H1 (cell line): ENCODE data around the gene SH2D1A. TPM values are rescaled to one million over a fixed set of nuclear protein-coding genes. Genes with fewer than 3 reads are reported as not detected.

Source experiments
- CTCF ChIA-PET: fragments of 300-600 bp; sonication (Branson Sonifier 250); formaldehyde crosslinking; loops from one replicate; lab custom pipeline; 2021; ENCODE audit not compliant: partially characterized antibody; lab: Charles Lee
- POLR2A ChIA-PET: fragments of 300-600 bp; sonication (Branson Sonifier 250); formaldehyde crosslinking; loops from one replicate; lab custom pipeline; 2021; ENCODE audit warnings: inconsistent platforms; ENCODE audit not compliant: partially characterized antibody; lab: Charles Lee
- DNase-seq, 2 experiments: peaks; one replicate each; pipeline versions ENCODE4 v3.0.0 to v3.0.0-alpha.2; 2010 to 2022; ENCODE audit warnings: low spot score in 2 of 2, low read depth in 1 of 2, mixed read lengths in 1 of 2
- FAIRE-seq: peaks from 2 replicates; lab custom pipeline; 2011; peaks lifted over from hg19 to GRCh38; lab: Jason Lieb, UNC
- H2AFZ ChIP-seq: 2 replicates; pipeline ENCODE4 v1.8.1; 2012; ENCODE audit warnings: low read length, inconsistent platforms
- H2AK5ac ChIP-seq: 2 replicates; pipeline ENCODE4 v1.6.1; 2013; ENCODE audit warnings: low read depth, low read length
- H2BK120ac ChIP-seq: replicated peaks from 2 replicates; pipeline ENCODE3; 2013; ENCODE audit warnings: low read depth, low read length, inconsistent platforms
- H2BK12ac ChIP-seq: 2 replicates; pipeline ENCODE4 v1.6.1; 2013; ENCODE audit warnings: low read depth, low read length
- H2BK15ac ChIP-seq: 2 replicates; pipeline ENCODE4 v1.6.1; 2013; ENCODE audit warnings: low read length
- H2BK20ac ChIP-seq: 2 replicates; pipeline ENCODE4 v1.6.1; 2013; ENCODE audit warnings: low read length
- H2BK5ac ChIP-seq: 2 replicates; pipeline ENCODE4 v1.6.1; 2013; ENCODE audit warnings: low read depth, low read length
- H3K14ac ChIP-seq: 2 replicates; pipeline ENCODE4 v1.6.1; 2013; ENCODE audit warnings: inconsistent platforms; ENCODE audit not compliant: insufficient read length
- H3K18ac ChIP-seq: 2 replicates; pipeline ENCODE4 v1.6.1; 2013; ENCODE audit warnings: low read length; ENCODE audit errors: extremely low read depth
- H3K23ac ChIP-seq: 2 replicates; pipeline ENCODE4 v1.6.1; 2013; ENCODE audit warnings: inconsistent platforms; ENCODE audit not compliant: insufficient read length
- H3K23me2 ChIP-seq: 2 replicates; pipeline ENCODE4 v1.6.1; 2013; ENCODE audit warnings: low read depth, low read length
- H3K27ac ChIP-seq: 2 replicates; pipeline ENCODE4 v1.6.1; 2011; ENCODE audit warnings: low read depth, low read length, inconsistent platforms
- H3K27me3 ChIP-seq, 4 experiments: replicated peaks in 1 of 4; 1 replicate in 1 of 4; 2 replicates in 3 of 4; pipeline versions ENCODE4 v1.6.1 to v1.8.1; 2011 to 2013; ENCODE audit warnings: low read length in 3 of 4, mild to moderate bottlenecking in 3 of 4, inconsistent platforms in 2 of 4, mixed read lengths in 2 of 4, moderate library complexity in 1 of 4; ENCODE audit not compliant: control insufficient read depth in 3 of 4, insufficient read depth in 3 of 4; ENCODE audit errors: extremely low read depth in 1 of 4
- H3K36me3 ChIP-seq, 4 experiments: 2 replicates each; pipeline versions ENCODE4 v1.6.1 to v1.8.1; 2011 to 2013; ENCODE audit warnings: mild to moderate bottlenecking in 4 of 4, low read length in 3 of 4, moderate library complexity in 2 of 4, control low read depth in 1 of 4, inconsistent platforms in 1 of 4; ENCODE audit not compliant: insufficient read depth in 4 of 4, control insufficient read depth in 2 of 4
- H3K4ac ChIP-seq: replicated peaks from 2 replicates; pipeline ENCODE3; 2013; ENCODE audit warnings: low read length, low read depth, mixed read lengths, inconsistent platforms; ENCODE audit not compliant: insufficient read length
- H3K4me1 ChIP-seq, 4 experiments: replicated peaks in 1 of 4; 1 replicate in 1 of 4; 2 replicates in 3 of 4; pipeline versions ENCODE4 v1.6.1 to v1.8.1; 2011 to 2013; ENCODE audit warnings: low read length in 3 of 4, inconsistent platforms in 2 of 4, mixed read lengths in 1 of 4; ENCODE audit not compliant: insufficient read depth in 4 of 4, control insufficient read depth in 3 of 4
- H3K4me2 ChIP-seq, 2 experiments: 2 replicates each; pipeline versions ENCODE4 v1.6.1 to v1.8.1; 2011 to 2013; ENCODE audit warnings: low read depth in 2 of 2, low read length in 2 of 2, control low read depth in 1 of 2, inconsistent platforms in 1 of 2, mild to moderate bottlenecking in 1 of 2; ENCODE audit not compliant: insufficient read depth in 1 of 2
- H3K4me3 ChIP-seq, 4 experiments: fragments of 200-600, 300-600 bp in 1 of 4; sonication (generic), shearing (Covaris generic), sonication (Bioruptor Twin) in 1 of 4; 2 replicates each; pipeline versions ENCODE4 v1.5.1 to v1.8.1; 2011 to 2016; ENCODE audit warnings: low read length in 4 of 4, low read depth in 3 of 4, control low read depth in 2 of 4, inconsistent platforms in 2 of 4, mild to moderate bottlenecking in 2 of 4, mixed read lengths in 1 of 4, moderate library complexity in 1 of 4; ENCODE audit not compliant: insufficient read depth in 2 of 4; ENCODE audit errors: extremely low read depth in 1 of 4
- H3K56ac ChIP-seq: replicated peaks from 2 replicates; pipeline ENCODE3; 2013; ENCODE audit warnings: low read depth, mild to moderate bottlenecking, mixed read lengths, low read length, inconsistent platforms; ENCODE audit not compliant: insufficient read length
- H3K79me1 ChIP-seq: 2 replicates; pipeline ENCODE4 v1.6.1; 2013; ENCODE audit warnings: low read depth, low read length, control low read depth
- H3K79me2 ChIP-seq, 2 experiments: 2 replicates each; pipeline versions ENCODE4 v1.6.1 to v1.8.1; 2012 to 2013; ENCODE audit warnings: low read length in 2 of 2, mild to moderate bottlenecking in 2 of 2, inconsistent platforms in 1 of 2; ENCODE audit not compliant: insufficient read depth in 2 of 2, control insufficient read depth in 1 of 2
- H3K9ac ChIP-seq, 4 experiments: replicated peaks in 1 of 4; 1 replicate in 1 of 4; 2 replicates in 3 of 4; pipeline versions ENCODE4 v1.6.1 to v1.8.1; 2011 to 2013; ENCODE audit warnings: low read depth in 3 of 4, low read length in 3 of 4, control low read depth in 2 of 4, mild to moderate bottlenecking in 2 of 4, moderate library complexity in 2 of 4, inconsistent platforms in 1 of 4; ENCODE audit errors: extremely low read depth in 1 of 4
- H3K9me3 ChIP-seq, 2 experiments: 2 replicates each; pipeline versions ENCODE4 v1.6.1 to v1.8.1; 2012 to 2013; ENCODE audit warnings: mild to moderate bottlenecking in 2 of 2, moderate library complexity in 2 of 2, control low read depth in 1 of 2, inconsistent platforms in 1 of 2, low read depth in 1 of 2, low read length in 1 of 2, mixed read lengths in 1 of 2; ENCODE audit not compliant: insufficient read depth in 2 of 2
- H4K20me1 ChIP-seq, 2 experiments: replicated peaks in 1 of 2; 2 replicates each; pipeline versions ENCODE3 to v1.8.1; 2011 to 2013; ENCODE audit warnings: inconsistent platforms in 2 of 2, low read length in 2 of 2, mild to moderate bottlenecking in 1 of 2; ENCODE audit not compliant: insufficient read depth in 2 of 2, control insufficient read depth in 1 of 2
- H4K5ac ChIP-seq: 2 replicates; pipeline ENCODE4 v1.6.1; 2013; ENCODE audit warnings: low read length, low read depth, mixed read lengths, inconsistent platforms; ENCODE audit not compliant: insufficient read length
- H4K8ac ChIP-seq: 2 replicates; pipeline ENCODE4 v1.8.0; 2013; ENCODE audit warnings: mild to moderate bottlenecking, moderate library complexity, low read length, inconsistent platforms; ENCODE audit not compliant: insufficient read depth; ENCODE audit errors: extremely low read depth
- H4K91ac ChIP-seq: replicated peaks from 2 replicates; pipeline ENCODE3; 2013; ENCODE audit warnings: low read length, mixed read lengths, inconsistent platforms; ENCODE audit not compliant: insufficient read length
- EGR1 ChIP-seq: IDR thresholded peaks from 2 replicates; pipeline ENCODE4 v1.6.1; 2011; ENCODE audit warnings: low read depth, low read length, borderline replicate concordance
- HDAC6 ChIP-seq: IDR thresholded peaks from one replicate; pipeline ENCODE4 v1.7.1; 2012; ENCODE audit warnings: low read depth, mild to moderate bottlenecking, inconsistent platforms, low read length, moderate library complexity
- KDM4A ChIP-seq: IDR thresholded peaks from one replicate; pipeline ENCODE4 v1.7.1; 2012; ENCODE audit warnings: low read depth, mild to moderate bottlenecking, moderate library complexity, low read length, inconsistent platforms; ENCODE audit not compliant: severe bottlenecking
- KDM5A ChIP-seq: fragments of 200-600 bp; IDR thresholded peaks from 2 replicates; pipeline ENCODE4 v1.7.1; 2012; ENCODE audit warnings: mild to moderate bottlenecking, low read length, inconsistent platforms, mixed read lengths
- MAFK ChIP-seq: IDR thresholded peaks from 2 replicates; pipeline ENCODE4 v1.6.1; 2012; ENCODE audit warnings: low read depth, mild to moderate bottlenecking, improper control_type of control experiment, low read length
- RFX5 ChIP-seq: IDR thresholded peaks from 2 replicates; pipeline ENCODE4 v1.6.1; 2011; ENCODE audit warnings: low read depth, low read length, improper control_type of control experiment, borderline replicate concordance
- TAF7 ChIP-seq: optimal IDR thresholded peaks from 2 replicates; pipeline ENCODE3; 2011; ENCODE audit warnings: low read depth, mild to moderate bottlenecking, inconsistent platforms, low read length, moderate library complexity, borderline replicate concordance
- WGBS, 2 experiments: shearing (Covaris generic) in 1 of 2; methylation state at CpG; one replicate each; pipeline versions ENCODE4 v1.1.6 to v1.1.7; 2013 to 2015; ENCODE audit warnings: low lambda C conversion rate in 2 of 2, mixed read lengths in 2 of 2, inconsistent platforms in 1 of 2, low coverage in 1 of 2, missing lambda C conversion rate in 1 of 2; ENCODE audit not compliant: insufficient replicate concordance in 2 of 2, insufficient coverage in 1 of 2, insufficient read length in 1 of 2; ENCODE audit errors: extremely low coverage in 1 of 2, missing lambda C conversion rate in 1 of 2; 5-methylcytosine and 5-hydroxymethylcytosine counted together
- polyA plus RNA-seq, 7 experiments: library from polyadenylated mRNA; depleted of rRNA in 3 of 7; stranded (reverse) in 5 of 7; unstranded in 2 of 7; fragments of >200 nt in 5 of 7; fragments of 200-250 nt in 2 of 7; gene quantifications; 1 replicate in 5 of 7; 2 replicates in 1 of 7; 4 replicates in 1 of 7; pipeline versions ENCODE4 v1.2.1 to v1.2.3, GENCODE V29; 2011 to 2013; ENCODE audit warnings: missing spikeins in 2 of 7, mixed read lengths in 2 of 7
- total RNA-seq: library from RNA; stranded (reverse); fragmentation: NEBNext Ultra II Directional; extraction: Animal tissue kit (Norgen Biotek cat#: 25700); gene quantifications from 2 replicates; pipeline ENCODE4 v1.2.1, GENCODE V29; 2021

SH2D1A gene
- total and polyA plus RNA-seq, 2 of the 8 experiments (the other 6 are each of a cell fraction or from before 2014, with no cell fraction given) = not detected

- no peaks in the 10 kb centered on the region for H3K4me1 ChIP-seq
- H3K9me3 ChIP-seq = no peaks in the 10 kb centered on the region
- no peak overlapping the region for H3K4ac ChIP-seq
- no peak overlapping the region for H2AFZ ChIP-seq
- no peaks in the 10 kb centered on the region for H3K23me2 ChIP-seq
- no peak overlapping the region for H4K8ac ChIP-seq
- no peak overlapping the region for H3K18ac ChIP-seq
- no peak overlapping the region for H2BK12ac ChIP-seq
- H4K5ac ChIP-seq = no peak overlapping the region
- H3K27me3 ChIP-seq = no peaks in the 10 kb centered on the region
- H2AK5ac ChIP-seq = no peak overlapping the region
- H4K91ac ChIP-seq = no peak overlapping the region
- no peak for DNase-seq
- no peaks in the 10 kb centered on the region for H3K36me3 ChIP-seq
- no peak overlapping the region for H3K4me3 ChIP-seq
- H2BK15ac ChIP-seq = no peak overlapping the region
- H3K4me2 ChIP-seq = no peak overlapping the region
- ChIA-PET POLR2A (no interaction called here), CTCF (no interaction called here)
- no peak overlapping the region for H3K27ac ChIP-seq
- no peak overlapping the region for H2BK120ac ChIP-seq
- H3K79me2 ChIP-seq = no peaks in the 10 kb centered on the region
- H2BK20ac ChIP-seq = no peak overlapping the region
- no peak overlapping the region for H2BK5ac ChIP-seq
- TF ChIP-seq EGR1 (no peak), KDM4A (no peak), RFX5 (no peak), TAF7 (no peak), MAFK (no peak), KDM5A (no peak), HDAC6 (no peak)
- no peak overlapping the region for H3K9ac ChIP-seq
- no peak overlapping the region for H3K23ac ChIP-seq
- 87% methylated on average over 3 of the region's 3 CpGs; no CpG with 5 or more reads in 1 of the 2 experiments for WGBS, 2 experiments
- FAIRE-seq = no peak
- H3K79me1 ChIP-seq = no peaks in the 10 kb centered on the region
- H3K14ac ChIP-seq = no peak overlapping the region
- H4K20me1 ChIP-seq = no peaks in the 10 kb centered on the region
- no peak overlapping the region for H3K56ac ChIP-seq
These were observed 47.3 kb downstream of the SH2D1A start for GRCh38 chrX:124393659-124394058.
